ENCODE results near the gene GAS7.

GAS7 gene

DNA sequence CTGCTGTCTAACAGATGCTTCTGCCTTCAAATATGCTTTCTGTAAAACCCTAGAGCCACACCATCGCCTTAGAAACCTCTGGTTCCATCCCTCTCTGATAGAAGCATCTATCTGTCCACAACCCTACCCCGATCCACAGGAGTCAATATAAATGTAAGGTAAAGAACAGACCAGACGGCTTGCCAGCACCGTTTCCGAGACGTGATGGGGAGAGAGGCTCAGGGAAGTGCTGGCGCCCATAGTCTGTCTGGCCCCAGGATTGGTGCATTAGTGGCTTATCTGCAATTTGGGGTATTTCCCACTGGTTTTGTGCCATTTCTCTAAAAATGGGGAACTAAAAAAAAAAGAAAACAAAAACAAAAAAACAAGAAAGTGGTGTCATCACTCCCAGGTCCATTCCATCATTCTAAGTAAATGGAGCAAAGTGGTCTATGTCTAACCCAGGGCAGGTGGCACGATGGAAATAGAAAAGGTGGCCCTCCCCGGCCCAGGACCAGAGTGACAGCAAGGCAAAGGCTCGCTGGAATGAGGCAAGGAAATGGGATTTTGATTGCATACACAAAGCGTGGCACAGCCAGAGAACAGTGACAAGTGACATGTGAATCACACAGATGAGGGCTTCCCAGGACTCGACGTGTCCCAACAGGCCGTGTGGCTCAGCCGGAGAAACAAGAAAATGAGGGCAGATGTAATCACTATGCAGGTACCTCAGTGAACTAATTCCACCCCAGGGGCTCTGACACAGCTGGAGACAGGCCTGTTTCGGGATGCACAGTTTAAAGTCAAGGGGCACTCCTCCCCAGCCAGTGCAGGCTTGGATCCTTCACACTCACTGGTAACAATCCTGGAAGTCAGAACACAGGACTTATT is 125.6 kb downstream of the GAS7 start:
- H3K27ac ChIP-seq: no peak overlapping the region
- no peaks in the 10 kb centered on the region for H3K27me3 ChIP-seq (replicated peaks)
- H3K4me3 ChIP-seq (ENCODE audit: low read depth, low read length): no peak overlapping the region
- TF ChIP-seq, protein P1, sequence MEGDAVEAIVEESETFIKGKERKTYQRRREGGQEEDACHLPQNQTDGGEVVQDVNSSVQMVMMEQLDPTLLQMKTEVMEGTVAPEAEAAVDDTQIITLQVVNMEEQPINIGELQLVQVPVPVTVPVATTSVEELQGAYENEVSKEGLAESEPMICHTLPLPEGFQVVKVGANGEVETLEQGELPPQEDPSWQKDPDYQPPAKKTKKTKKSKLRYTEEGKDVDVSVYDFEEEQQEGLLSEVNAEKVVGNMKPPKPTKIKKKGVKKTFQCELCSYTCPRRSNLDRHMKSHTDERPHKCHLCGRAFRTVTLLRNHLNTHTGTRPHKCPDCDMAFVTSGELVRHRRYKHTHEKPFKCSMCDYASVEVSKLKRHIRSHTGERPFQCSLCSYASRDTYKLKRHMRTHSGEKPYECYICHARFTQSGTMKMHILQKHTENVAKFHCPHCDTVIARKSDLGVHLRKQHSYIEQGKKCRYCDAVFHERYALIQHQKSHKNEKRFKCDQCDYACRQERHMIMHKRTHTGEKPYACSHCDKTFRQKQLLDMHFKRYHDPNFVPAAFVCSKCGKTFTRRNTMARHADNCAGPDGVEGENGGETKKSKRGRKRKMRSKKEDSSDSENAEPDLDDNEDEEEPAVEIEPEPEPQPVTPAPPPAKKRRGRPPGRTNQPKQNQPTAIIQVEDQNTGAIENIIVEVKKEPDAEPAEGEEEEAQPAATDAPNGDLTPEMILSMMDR (IDR thresholded peaks at IDR 0.05; ENCODE audit: low read depth, low read length, missing control alignments): no peak
- H3K36me3 ChIP-seq (replicated peaks): no peaks in the 10 kb centered on the region
- in situ Hi-C loops (cut with HindIII; ENCODE audit: low pct_ligation_motif_present, low sequenced_read_pairs): no loop called here
- DNase-seq: no peak

DNA sequence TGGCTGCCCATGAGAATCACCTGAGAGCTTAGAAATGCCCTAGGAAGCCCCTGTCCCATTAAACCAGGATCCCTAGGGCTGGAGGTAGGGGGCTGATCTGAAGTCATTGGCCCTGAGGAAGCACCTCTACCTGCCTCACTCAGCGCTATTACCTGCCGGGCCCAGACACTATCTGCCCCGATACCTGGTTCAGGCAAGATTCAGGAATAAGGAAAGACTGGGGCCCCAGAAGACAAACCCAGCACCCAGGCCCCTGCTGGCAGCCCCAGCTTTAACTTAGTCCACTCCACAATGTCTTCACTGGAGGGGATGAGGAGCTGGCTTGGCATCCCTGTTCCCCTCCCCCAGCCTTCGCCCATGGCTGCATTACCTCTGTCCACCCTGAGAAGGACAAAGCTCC is 126.3 kb downstream of the GAS7 start:
- Histone ChIP-seq H3K27ac (no peak overlapping the region), H3K36me3 (replicated peaks) (no peaks in the 10 kb centered on the region), H3K27me3 (replicated peaks) (no peaks in the 10 kb centered on the region), H3K4me3 (ENCODE audit: low read depth, low read length) (no peak overlapping the region)
- in situ Hi-C loops (cut with HindIII; ENCODE audit: low pct_ligation_motif_present, low sequenced_read_pairs): no loop called here
- DNase-seq: no peak
- TF ChIP-seq, protein P1 (IDR thresholded peaks at IDR 0.05; ENCODE audit: low read depth, low read length, missing control alignments): no peak

DNA sequence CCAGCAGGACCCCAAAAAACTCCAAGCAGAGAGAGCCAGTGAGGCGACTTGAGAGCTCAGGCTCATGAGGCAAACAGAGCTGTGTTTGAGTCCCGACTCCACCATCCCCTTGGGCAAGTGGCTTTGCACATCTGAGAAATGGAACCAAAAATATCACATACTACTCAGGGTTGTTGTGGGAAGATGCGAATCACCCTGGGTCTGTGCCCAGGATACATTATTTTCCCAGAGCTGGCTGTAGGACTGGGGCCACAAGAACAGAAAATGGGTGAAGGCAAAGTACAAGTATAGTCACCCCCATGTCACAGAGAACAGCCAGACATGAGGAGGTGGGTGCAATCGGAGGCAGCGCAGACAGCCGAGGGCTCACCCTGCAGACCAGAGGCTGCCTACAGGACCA is 127.3 kb downstream of the GAS7 start:
- in situ Hi-C loops (cut with HindIII; ENCODE audit: low pct_ligation_motif_present, low sequenced_read_pairs): no loop called here
- no peak for DNase-seq
- Histone ChIP-seq H3K27ac (no peak overlapping the region), H3K36me3 (replicated peaks) (no peaks in the 10 kb centered on the region), H3K4me3 (ENCODE audit: low read depth, low read length) (no peak overlapping the region), H3K27me3 (replicated peaks) (no peaks in the 10 kb centered on the region)
- TF ChIP-seq, protein P1 (IDR thresholded peaks at IDR 0.05; ENCODE audit: low read depth, low read length, missing control alignments): no peak

DNA sequence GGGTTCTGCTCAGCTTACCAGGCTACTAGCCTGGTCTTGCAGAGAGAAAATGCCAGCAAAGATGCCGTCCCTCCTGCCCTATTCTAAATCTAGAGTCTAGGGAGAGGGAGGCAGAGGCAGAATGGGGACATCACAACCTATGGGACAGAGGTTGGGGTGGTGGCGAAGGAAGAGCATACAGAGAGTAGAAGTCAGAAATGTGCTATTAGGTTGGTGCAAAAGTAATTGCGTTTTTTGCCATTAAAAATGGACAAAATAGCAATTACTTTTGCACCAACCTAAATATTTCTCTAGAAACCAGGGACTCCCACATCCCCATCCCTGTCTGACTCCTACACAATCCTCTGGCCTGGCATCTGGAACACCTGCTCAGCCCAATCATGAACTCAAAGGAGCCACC is 127.7 kb downstream of the GAS7 start:
- TF ChIP-seq, protein P1 (IDR thresholded peaks at IDR 0.05; ENCODE audit: low read depth, low read length, missing control alignments): no peak
- Histone ChIP-seq H3K4me3 (ENCODE audit: low read depth, low read length) (no peak overlapping the region), H3K27ac (no peak overlapping the region), H3K36me3 (replicated peaks) (no peaks in the 10 kb centered on the region), H3K27me3 (replicated peaks) (no peaks in the 10 kb centered on the region)
- in situ Hi-C loops (cut with HindIII; ENCODE audit: low pct_ligation_motif_present, low sequenced_read_pairs): no loop called here
- no peak for DNase-seq

DNA sequence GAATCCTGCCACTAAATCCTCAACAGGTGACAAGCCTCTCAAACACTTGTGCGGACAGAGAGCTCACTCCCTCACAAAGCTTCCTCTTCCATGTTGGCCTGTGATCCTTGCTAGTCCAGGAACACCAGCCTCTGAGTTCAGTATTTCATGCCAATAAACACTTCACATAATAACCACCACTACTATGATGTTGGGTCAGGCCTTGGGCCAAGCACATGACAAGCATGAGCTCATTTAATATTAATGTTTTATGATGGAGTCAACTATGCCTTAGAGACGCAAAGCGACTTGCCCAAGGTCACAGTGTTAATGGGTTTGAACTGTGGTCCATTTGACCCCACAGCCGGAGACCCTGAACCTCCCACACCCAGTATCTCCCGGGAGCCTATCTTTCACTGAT is 129.1 kb downstream of the GAS7 start:
- Histone ChIP-seq H3K27ac (no peak overlapping the region), H3K4me3 (ENCODE audit: low read depth, low read length) (no peak overlapping the region), H3K27me3 (replicated peaks) (no peaks in the 10 kb centered on the region), H3K36me3 (replicated peaks) (no peaks in the 10 kb centered on the region)
- DNase-seq: no peak
- in situ Hi-C loops (cut with HindIII; ENCODE audit: low pct_ligation_motif_present, low sequenced_read_pairs): no loop called here
- TF ChIP-seq, protein P1 (IDR thresholded peaks at IDR 0.05; ENCODE audit: low read depth, low read length, missing control alignments): no peak

Measured in brain microvascular endothelial cell (primary cell).